ENCODE results near the gene MYO15A. TPM values are rescaled to one million over a fixed set of nuclear protein-coding genes. Genes with fewer than 3 reads are reported as not detected.

Gene MYO15A
- total RNA-seq, 2 experiments from 2014 or later: 0.98 to 1.4 TPM

- TF ChIP-seq EZH2phosphoT487 (IDR thresholded peaks at IDR 0.05; ENCODE audit: borderline replicate concordance, low read depth, low read length) (no peak), CTCF (conservative IDR thresholded peaks at IDR 0.05; ENCODE audit: low read length) (no peak)
- Histone ChIP-seq H3K4me1 (ENCODE audit: insufficient read depth, low read length, poor library complexity, severe bottlenecking) (no peaks in the 10 kb centered on the region), H3K79me2 (ENCODE audit: insufficient read depth, low read depth, low read length) (no peaks in the 10 kb centered on the region), H3K9me2 (ENCODE audit: insufficient read depth, low read length) (no peaks in the 10 kb centered on the region), H4K20me1 (ENCODE audit: insufficient read depth, low read length) (no peaks in the 10 kb centered on the region), H3K27ac (ENCODE audit: low read depth, low read length, poor library complexity, severe bottlenecking) (no peak overlapping the region), H3K4me3 (ENCODE audit: low read depth, low read length, poor library complexity, severe bottlenecking) (no peak overlapping the region), H3K36me3 (ENCODE audit: insufficient read depth, low read length) (no peaks in the 10 kb centered on the region), H2AFZ (ENCODE audit: low read length) (no peak overlapping the region), H3K9me3 (ENCODE audit: low read length) (no peaks in the 10 kb centered on the region), H3K4me2 (ENCODE audit: low read length) (no peak overlapping the region)
- no TSS peak for BruUV-seq (replicated peaks)
- ChIA-PET POLR2A (no interaction called here), CTCF (ENCODE audit: unreplicated experiment) (no interaction called here)
- intact Hi-C loops (cut with micrococcal nuclease; ENCODE audit: unreplicated experiment): no loop called here
- DNase-seq (ENCODE audit: low spot score): no peak
Observed at GRCh38 chr17:18120461-18121017, 12.0 kb downstream of the MYO15A start.

- Histone ChIP-seq H3K4me1 (ENCODE audit: insufficient read depth, low read length, poor library complexity, severe bottlenecking) (no peaks in the 10 kb centered on the region), H4K20me1 (ENCODE audit: insufficient read depth, low read length) (no peaks in the 10 kb centered on the region), H2AFZ (ENCODE audit: low read length) (no peak overlapping the region), H3K9me2 (ENCODE audit: insufficient read depth, low read length) (no peaks in the 10 kb centered on the region), H3K9me3 (ENCODE audit: low read length) (no peaks in the 10 kb centered on the region), H3K4me3 (ENCODE audit: low read depth, low read length, poor library complexity, severe bottlenecking) (no peak overlapping the region), H3K79me2 (ENCODE audit: insufficient read depth, low read depth, low read length) (no peaks in the 10 kb centered on the region), H3K4me2 (ENCODE audit: low read length) (no peak overlapping the region), H3K27ac (ENCODE audit: low read depth, low read length, poor library complexity, severe bottlenecking) (no peak overlapping the region), H3K36me3 (ENCODE audit: insufficient read depth, low read length) (no peaks in the 10 kb centered on the region)
- no peak for DNase-seq (ENCODE audit: low spot score)
- no peak for TF ChIP-seq CTCF (conservative IDR thresholded peaks at IDR 0.05; ENCODE audit: low read length)
- TF ChIP-seq EZH2phosphoT487 (IDR thresholded peaks at IDR 0.05; ENCODE audit: borderline replicate concordance, low read depth, low read length): no peak
- POLR2A ChIA-PET: no interaction called here
- CTCF ChIA-PET (ENCODE audit: unreplicated experiment): no interaction called here
- intact Hi-C loops (cut with micrococcal nuclease; ENCODE audit: unreplicated experiment): no loop called here
- BruUV-seq (replicated peaks): no TSS peak
Observed at GRCh38 chr17:18121144-18121910, 12.8 kb downstream of the MYO15A start.
